SK-N-SH (cell line): ENCODE measurements around the gene KRTAP12-4. TPM values are rescaled to one million over a fixed set of nuclear protein-coding genes. Genes with fewer than 3 reads are reported as not detected.
"Not testable (repeated sequence)": the region's sequence is repeated elsewhere in the genome, so short reads cannot be mapped to it uniquely, and the experiment has no call there.

Experiments used
- CTCF ChIA-PET: fragments of 300-600, 350-600 bp; formaldehyde crosslinking; extraction: SDS; loops from one replicate; lab custom pipeline; 2021; lab: Yijun Ruan, JAX
- POLR2A ChIA-PET: fragments of 350-600 bp; sonication (Branson Sonifier 250); formaldehyde crosslinking; extraction: SDS; loops from one replicate; lab custom pipeline; 2020; ENCODE audit warnings: antibody characterized with exemption, inconsistent platforms; lab: Yijun Ruan, JAX
- DNase-seq: peaks from one replicate; pipeline ENCODE4 v3.0.0; 2012
- H2AFZ ChIP-seq: fragments of 200-600 bp; sonication (generic); 2 replicates; pipeline ENCODE4 v1.8.1; 2016; ENCODE audit warnings: antibody characterized with exemption, mild to moderate bottlenecking, low read depth
- H3F3A ChIP-seq: fragments of 200-600 bp; sonication (generic); replicated peaks from 2 replicates; pipeline ENCODE3; 2016; ENCODE audit warnings: antibody characterized with exemption, mild to moderate bottlenecking; ENCODE audit not compliant: insufficient read depth
- H3K27ac ChIP-seq, 2 experiments: fragments of 200-500 bp in 1 of 2; fragments of 200-600 bp in 1 of 2; sonication (Bioruptor generic) in 1 of 2; sonication (generic), shearing (Covaris generic) in 1 of 2; 2 replicates each; pipeline versions ENCODE4 v1.5.1 to v1.6.1; 2014 to 2016; ENCODE audit warnings: low read depth in 2 of 2, inconsistent platforms in 1 of 2, low read length in 1 of 2, mild to moderate bottlenecking in 1 of 2, mixed read lengths in 1 of 2
- H3K27me3 ChIP-seq: fragments of 200-600 bp; sonication (generic), shearing (Covaris generic); 2 replicates; pipeline ENCODE4 v1.6.1; 2016; ENCODE audit warnings: mixed run types; ENCODE audit not compliant: insufficient read depth
- H3K36me3 ChIP-seq, 2 experiments: fragments of 200-500 bp in 1 of 2; fragments of 200-600 bp in 1 of 2; sonication (Bioruptor generic) in 1 of 2; sonication (generic) in 1 of 2; replicated peaks in 1 of 2; 2 replicates each; pipeline versions ENCODE3 to v1.5.1; 2014 to 2016; ENCODE audit warnings: low read length in 1 of 2, mild to moderate bottlenecking in 1 of 2; ENCODE audit not compliant: insufficient read depth in 2 of 2, control insufficient read depth in 1 of 2
- H3K4me1 ChIP-seq, 2 experiments: fragments of 200-500 bp in 1 of 2; fragments of 200-600 bp in 1 of 2; sonication (Bioruptor generic) in 1 of 2; sonication (generic), shearing (Covaris generic) in 1 of 2; 2 replicates each; pipeline versions ENCODE4 v1.5.1 to v1.6.1; 2014 to 2016; ENCODE audit warnings: low read depth in 1 of 2, low read length in 1 of 2, mixed run types in 1 of 2; ENCODE audit not compliant: insufficient read depth in 2 of 2, control insufficient read depth in 1 of 2
- H3K4me2 ChIP-seq: fragments of 200-600 bp; sonication (generic), shearing (Covaris generic); 2 replicates; pipeline ENCODE4 v1.6.1; 2017; ENCODE audit warnings: mixed run types
- H3K4me3 ChIP-seq, 2 experiments: fragments of 200-500 bp in 1 of 2; fragments of 200-600 bp in 1 of 2; sonication (Bioruptor generic) in 1 of 2; sonication (generic), shearing (Covaris generic) in 1 of 2; 2 replicates each; pipeline versions ENCODE4 v1.5.1 to v1.8.1; 2014 to 2016; ENCODE audit warnings: low read depth in 2 of 2, inconsistent platforms in 1 of 2, low read length in 1 of 2, mild to moderate bottlenecking in 1 of 2, mixed read lengths in 1 of 2, moderate library complexity in 1 of 2
- H3K79me2 ChIP-seq: fragments of 200-600 bp; sonication (generic); 2 replicates; pipeline ENCODE4 v1.8.1; 2017; ENCODE audit warnings: mild to moderate bottlenecking; ENCODE audit not compliant: insufficient read depth
- H3K9ac ChIP-seq: fragments of 200-600 bp; sonication (generic); 2 replicates; pipeline ENCODE4 v1.6.1; 2017; ENCODE audit warnings: mixed run types
- H3K9me2 ChIP-seq: fragments of 200-600 bp; sonication (generic); 2 replicates; pipeline ENCODE4 v1.6.1; 2017; ENCODE audit warnings: mixed run types
- H3K9me3 ChIP-seq: fragments of 200-600 bp; sonication (generic); 2 replicates; pipeline ENCODE4 v1.6.1; 2017; ENCODE audit warnings: mixed run types, mild to moderate bottlenecking, moderate library complexity
- H4K20me1 ChIP-seq: fragments of 200-600 bp; sonication (generic); 2 replicates; pipeline ENCODE4 v1.6.1; 2017; ENCODE audit warnings: mild to moderate bottlenecking, mixed run types; ENCODE audit not compliant: insufficient read depth
- EZH2phosphoT487 ChIP-seq: fragments of 200-600 bp; sonication (generic); IDR thresholded peaks from 2 replicates; pipeline ENCODE4 v1.6.1; 2017; ENCODE audit warnings: low read depth, mixed run types, mild to moderate bottlenecking, antibody characterized with exemption, moderate library complexity, borderline replicate concordance
- GABPA ChIP-seq: IDR thresholded peaks from 2 replicates; pipeline ENCODE4 v1.4.0; 2012; ENCODE audit warnings: low read depth, mild to moderate bottlenecking
- JUND ChIP-seq: IDR thresholded peaks from 2 replicates; pipeline ENCODE4 v1.4.0; 2012
- NFIC ChIP-seq: IDR thresholded peaks from 2 replicates; pipeline ENCODE4 v1.4.0; 2012; ENCODE audit warnings: borderline replicate concordance
- REST ChIP-seq: IDR thresholded peaks from 2 replicates; pipeline ENCODE4 v1.6.1; 2012; ENCODE audit warnings: mild to moderate bottlenecking, low read depth, low read length, moderate library complexity
- RFX5 ChIP-seq: IDR thresholded peaks from 2 replicates; pipeline ENCODE4 v1.6.1; 2012; ENCODE audit warnings: mild to moderate bottlenecking, improper control_type of control experiment, low read length
- SIN3A ChIP-seq: IDR thresholded peaks from 2 replicates; pipeline ENCODE4 v1.6.1; 2012; ENCODE audit warnings: low read depth, mild to moderate bottlenecking, low read length, moderate library complexity, borderline replicate concordance
- TAF1 ChIP-seq: IDR thresholded peaks from 2 replicates; pipeline ENCODE4 v1.6.1; 2012; ENCODE audit warnings: low read depth, mild to moderate bottlenecking, low read length, moderate library complexity, borderline replicate concordance
- TEAD4 ChIP-seq: IDR thresholded peaks from 2 replicates; pipeline ENCODE4 v1.4.0; 2012; ENCODE audit warnings: mild to moderate bottlenecking, borderline replicate concordance; ENCODE audit not compliant: insufficient read depth
- YY1 ChIP-seq: IDR thresholded peaks from 2 replicates; pipeline ENCODE4 v1.4.0; 2012; ENCODE audit warnings: low read depth, mild to moderate bottlenecking
- WGBS: methylation state at CpG from one replicate; pipeline ENCODE4 v1.1.6; 2017; ENCODE audit warnings: low lambda C conversion rate; 5-methylcytosine and 5-hydroxymethylcytosine counted together
- polyA plus RNA-seq, 3 experiments: library from polyadenylated mRNA; depleted of rRNA; stranded (reverse); fragments of >200 nt; gene quantifications; 2 replicates each; pipeline ENCODE4 v1.2.3, GENCODE V29; 2012
- TF ChIP-seq, protein P1 (sequence below): IDR thresholded peaks from 2 replicates; pipeline ENCODE4; 2012
- TF ChIP-seq, protein P2 (sequence below): fragments of 200-600 bp; sonication (generic); IDR thresholded peaks from 2 replicates; pipeline ENCODE4 v1.6.1; 2017; ENCODE audit warnings: antibody characterized with exemption, mild to moderate bottlenecking, moderate library complexity

The KRTAP12-4 gene
- polyA plus RNA-seq, 1 of the 3 experiments (the other 2 are of a cell fraction) = not detected

DNA sequence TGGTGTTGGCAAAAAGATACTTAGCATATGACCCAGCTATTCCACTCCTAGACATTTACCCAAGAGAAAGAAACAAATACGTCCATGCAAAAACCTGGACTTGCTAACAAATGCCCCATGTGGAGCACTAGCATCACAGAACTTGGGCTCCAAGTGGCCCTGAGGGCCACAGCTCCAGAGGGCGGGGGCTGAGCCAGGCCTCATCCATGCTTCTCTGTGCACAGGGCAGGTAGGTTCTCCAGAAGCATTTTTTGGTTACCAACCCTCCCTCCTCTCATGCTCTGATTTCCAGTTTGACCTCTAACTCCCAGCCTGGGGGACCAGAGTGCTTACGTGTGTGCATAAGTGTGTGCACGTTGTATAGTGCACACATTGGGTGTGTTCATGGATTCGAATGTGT, 10.2 kb upstream of the KRTAP12-4 start (continued):
- no peak for TF ChIP-seq YY1

DNA sequence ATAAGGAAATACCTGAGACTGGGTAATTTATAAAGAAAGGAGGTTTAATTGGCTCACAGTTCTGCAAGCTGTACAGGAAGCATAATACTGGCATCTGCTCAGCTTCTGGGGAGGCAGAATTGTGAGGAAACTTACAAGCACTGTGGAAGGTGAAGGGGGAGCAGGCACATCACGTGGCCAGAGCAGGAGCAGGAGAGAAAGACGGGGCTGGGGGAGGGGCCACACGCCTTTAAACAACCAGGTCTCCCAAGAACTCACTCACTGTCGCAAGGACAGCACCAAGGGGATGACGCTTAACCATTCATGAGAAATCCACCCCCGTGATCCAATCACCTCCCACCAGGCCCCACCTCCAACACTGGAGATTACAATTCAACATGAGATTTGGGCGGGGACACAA, 7.1 kb upstream of the KRTAP12-4 start:
- H3K4me3 ChIP-seq, H3K79me2 ChIP-seq, H3F3A ChIP-seq, H3K9ac ChIP-seq, H3K27me3 ChIP-seq, H3K9me3 ChIP-seq, H3K36me3 ChIP-seq, H3K4me1 ChIP-seq, H4K20me1 ChIP-seq, POLR2A ChIA-PET, H3K9me2 ChIP-seq, DNase-seq, H3K4me2 ChIP-seq, H3K27ac ChIP-seq, H2AFZ ChIP-seq: not testable (repeated sequence)
- 13% methylated on average over 7 of the region's 7 CpGs for WGBS
- CTCF ChIA-PET = interaction anchor here (0.6 kb wide), 1 partner anchor 72 kb away, joined by 3 read pairs; no protein-coding TSS in a partner anchor

GRCh38 chr21:44658913-44659595, 4.6 kb upstream of the KRTAP12-4 start:
- H3K9me3 ChIP-seq = no peaks in the 10 kb centered on the region
- H3K4me2 ChIP-seq = no peak overlapping the region
- 0 out of 2 replicates have a peak, but pooled peaks cover 4% of the 10 kb centered on the region for H3K9me2 ChIP-seq
- H3K4me3 ChIP-seq = no peak overlapping the region
- no peak overlapping the region for H3K9ac ChIP-seq
- DNase-seq = no peak
- no peaks in the 10 kb centered on the region for H3F3A ChIP-seq
- no peaks in the 10 kb centered on the region for H4K20me1 ChIP-seq
- no peaks in the 10 kb centered on the region for H3K4me1 ChIP-seq
- CTCF ChIA-PET = no interaction called here
- POLR2A ChIA-PET = no interaction called here
- 8% methylated on average over 11 of the region's 11 CpGs for whole genome bisulfite sequencing
- peaks cover 5% of the 10 kb centered on the region; the same call in 1 of the 2 replicates for H3K27me3 ChIP-seq
- no peaks in the 10 kb centered on the region for H3K36me3 ChIP-seq
- H3K79me2 ChIP-seq = no peaks in the 10 kb centered on the region
- H2AFZ ChIP-seq = no peak overlapping the region
- TF ChIP-seq NFIC = no peak
- no peak for TF ChIP-seq TEAD4
- no peak for TF ChIP-seq RFX5
- TF ChIP-seq SIN3A = no peak
- TF ChIP-seq, protein P1, sequence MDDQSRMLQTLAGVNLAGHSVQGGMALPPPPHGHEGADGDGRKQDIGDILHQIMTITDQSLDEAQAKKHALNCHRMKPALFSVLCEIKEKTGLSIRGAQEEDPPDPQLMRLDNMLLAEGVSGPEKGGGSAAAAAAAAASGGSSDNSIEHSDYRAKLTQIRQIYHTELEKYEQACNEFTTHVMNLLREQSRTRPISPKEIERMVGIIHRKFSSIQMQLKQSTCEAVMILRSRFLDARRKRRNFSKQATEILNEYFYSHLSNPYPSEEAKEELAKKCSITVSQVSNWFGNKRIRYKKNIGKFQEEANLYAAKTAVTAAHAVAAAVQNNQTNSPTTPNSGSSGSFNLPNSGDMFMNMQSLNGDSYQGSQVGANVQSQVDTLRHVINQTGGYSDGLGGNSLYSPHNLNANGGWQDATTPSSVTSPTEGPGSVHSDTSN = no peak
- TF ChIP-seq REST = no peak
- TF ChIP-seq, protein P2, sequence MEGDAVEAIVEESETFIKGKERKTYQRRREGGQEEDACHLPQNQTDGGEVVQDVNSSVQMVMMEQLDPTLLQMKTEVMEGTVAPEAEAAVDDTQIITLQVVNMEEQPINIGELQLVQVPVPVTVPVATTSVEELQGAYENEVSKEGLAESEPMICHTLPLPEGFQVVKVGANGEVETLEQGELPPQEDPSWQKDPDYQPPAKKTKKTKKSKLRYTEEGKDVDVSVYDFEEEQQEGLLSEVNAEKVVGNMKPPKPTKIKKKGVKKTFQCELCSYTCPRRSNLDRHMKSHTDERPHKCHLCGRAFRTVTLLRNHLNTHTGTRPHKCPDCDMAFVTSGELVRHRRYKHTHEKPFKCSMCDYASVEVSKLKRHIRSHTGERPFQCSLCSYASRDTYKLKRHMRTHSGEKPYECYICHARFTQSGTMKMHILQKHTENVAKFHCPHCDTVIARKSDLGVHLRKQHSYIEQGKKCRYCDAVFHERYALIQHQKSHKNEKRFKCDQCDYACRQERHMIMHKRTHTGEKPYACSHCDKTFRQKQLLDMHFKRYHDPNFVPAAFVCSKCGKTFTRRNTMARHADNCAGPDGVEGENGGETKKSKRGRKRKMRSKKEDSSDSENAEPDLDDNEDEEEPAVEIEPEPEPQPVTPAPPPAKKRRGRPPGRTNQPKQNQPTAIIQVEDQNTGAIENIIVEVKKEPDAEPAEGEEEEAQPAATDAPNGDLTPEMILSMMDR = no peak
- no peak for TF ChIP-seq EZH2phosphoT487
- TF ChIP-seq TAF1 = no peak
- no peak for TF ChIP-seq GABPA
- no peak for TF ChIP-seq JUND
- H3K27ac ChIP-seq = no peak overlapping the region
